ENCODE measurements around the gene CDH4.
A peak's percentile ranks its signal among the peaks of the same experiment; 100 is the strongest.

The CDH4 gene

DNA sequence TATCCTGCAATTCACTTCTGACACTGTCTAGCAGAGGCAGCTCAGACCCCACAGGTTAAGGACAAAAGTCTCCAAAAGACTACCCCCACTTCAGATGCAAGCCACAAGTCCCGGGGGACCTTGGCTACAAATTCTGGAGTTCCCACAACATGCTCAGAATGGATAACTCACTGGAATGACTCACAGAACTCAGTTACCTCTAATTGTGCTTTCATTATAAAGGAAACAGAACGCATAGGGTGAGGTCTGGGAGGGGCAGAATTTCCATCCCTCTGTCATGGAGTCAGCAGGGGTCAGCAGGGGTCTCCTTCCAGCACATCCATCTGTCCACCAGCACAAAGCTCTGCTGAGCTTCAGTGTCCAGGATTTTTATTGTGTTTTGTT lies 184.2 kb downstream of the CDH4 start:
- H3K4me3 ChIP-seq = no peak overlapping the region; the same call in 1 of the 2 replicates
- H3K9me3 ChIP-seq = no peaks in the 10 kb centered on the region
- no peaks in the 10 kb centered on the region for H3K27me3 ChIP-seq (ENCODE audit: low read depth)
- peaks cover 45% of the 10 kb centered on the region for H3K4me1 ChIP-seq
- in situ Hi-C loops (cut with MboI; ENCODE audit: low sequenced_read_pairs) = no loop called here
- H3K36me3 ChIP-seq (replicated peaks) = no peaks in the 10 kb centered on the region
- DNase-seq (ENCODE audit: low spot score in 2 of 2) = peak; percentile 77 to 82

DNA sequence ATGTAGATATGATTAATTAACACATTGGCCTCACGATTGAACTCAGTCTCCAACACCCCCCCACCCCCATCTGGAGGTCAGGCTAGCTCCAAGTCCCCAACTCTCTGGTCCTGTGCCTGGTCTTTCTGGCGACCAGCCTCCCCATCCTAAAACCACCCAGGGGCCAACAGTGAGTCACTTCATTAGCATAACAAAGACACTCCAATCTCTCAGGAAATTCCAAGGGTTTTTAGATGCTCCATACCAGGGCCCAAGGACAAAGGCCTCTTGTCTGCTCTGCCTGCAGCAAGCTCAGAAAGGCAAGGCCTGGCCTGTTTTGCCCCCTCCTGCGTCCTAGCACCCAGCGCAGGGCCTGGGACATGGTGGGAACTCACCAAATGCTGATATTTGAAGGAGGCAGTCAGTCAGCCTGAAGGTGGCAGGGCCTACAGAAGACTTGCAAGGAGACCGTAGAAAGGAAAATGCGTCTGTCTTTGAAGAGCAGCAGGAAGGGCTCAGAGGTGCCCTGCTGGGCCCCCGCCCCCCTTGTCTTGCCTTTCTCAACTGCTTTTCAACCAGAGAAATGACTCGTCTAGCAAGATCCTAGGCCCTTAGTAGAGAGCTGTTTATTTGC lies 184.7 kb downstream of the CDH4 start:
- Histone ChIP-seq H3K4me3 (no peak overlapping the region), H3K27me3 (ENCODE audit: low read depth) (no peaks in the 10 kb centered on the region), H3K9me3 (no peaks in the 10 kb centered on the region), H3K4me1 (peaks cover 45% of the 10 kb centered on the region), H3K36me3 (replicated peaks) (no peaks in the 10 kb centered on the region)
- DNase-seq (ENCODE audit: low spot score in 2 of 2) = peak; percentile 90 to 96
- in situ Hi-C loops (cut with MboI; ENCODE audit: low sequenced_read_pairs) = no loop called here

DNA sequence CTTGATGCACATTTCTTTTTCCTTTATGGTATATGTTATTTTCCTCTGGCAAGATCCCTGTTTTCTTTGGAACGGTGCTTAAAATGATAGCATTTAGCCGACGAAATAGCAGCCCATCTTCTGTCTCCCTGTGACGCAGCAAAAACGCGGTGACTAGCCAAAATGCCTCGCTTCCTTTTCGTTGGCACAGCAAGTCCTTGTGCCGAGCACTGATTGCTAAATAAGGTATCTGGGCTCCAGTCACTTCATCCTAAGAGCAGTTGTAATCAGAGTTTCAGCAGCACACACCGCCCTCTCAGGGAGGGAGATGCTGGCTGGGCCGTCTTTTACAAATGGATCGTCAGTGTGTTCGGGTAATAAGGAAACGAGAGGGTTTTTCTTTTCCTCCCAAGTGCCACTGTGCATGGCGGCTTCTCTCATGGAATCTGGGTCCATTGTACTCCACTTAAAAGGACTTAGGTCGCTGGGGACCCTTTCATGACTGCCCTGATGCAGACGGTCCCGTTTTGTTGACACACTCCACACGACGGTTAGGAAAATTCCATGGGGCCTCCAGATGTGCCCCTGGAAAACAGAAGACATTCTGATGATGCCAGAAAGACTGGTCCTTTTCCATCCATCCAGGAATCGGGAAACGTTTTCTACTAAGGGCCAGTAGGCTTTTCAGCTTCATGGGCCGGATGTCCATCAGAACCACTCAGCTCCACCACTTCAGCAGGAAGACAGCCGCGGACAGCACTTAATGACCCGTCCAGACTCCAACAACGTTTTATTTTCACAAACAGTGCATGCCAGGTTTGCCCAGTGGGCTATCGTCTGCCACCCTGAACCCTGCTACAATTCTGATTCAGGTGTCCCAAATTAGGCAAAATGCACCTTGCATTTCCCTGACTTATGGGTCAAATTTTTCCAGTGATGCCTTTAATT lies 185.5 kb downstream of the CDH4 start:
- in situ Hi-C loops (cut with MboI; ENCODE audit: low sequenced_read_pairs) = no loop called here
- no peak for DNase-seq (ENCODE audit: low spot score in 2 of 2)
- peaks cover 45% of the 10 kb centered on the region for H3K4me1 ChIP-seq
- no peaks in the 10 kb centered on the region for H3K9me3 ChIP-seq
- H3K4me3 ChIP-seq = no peak overlapping the region
- H3K27me3 ChIP-seq (ENCODE audit: low read depth) = no peaks in the 10 kb centered on the region
- no peaks in the 10 kb centered on the region for H3K36me3 ChIP-seq (replicated peaks)

DNA sequence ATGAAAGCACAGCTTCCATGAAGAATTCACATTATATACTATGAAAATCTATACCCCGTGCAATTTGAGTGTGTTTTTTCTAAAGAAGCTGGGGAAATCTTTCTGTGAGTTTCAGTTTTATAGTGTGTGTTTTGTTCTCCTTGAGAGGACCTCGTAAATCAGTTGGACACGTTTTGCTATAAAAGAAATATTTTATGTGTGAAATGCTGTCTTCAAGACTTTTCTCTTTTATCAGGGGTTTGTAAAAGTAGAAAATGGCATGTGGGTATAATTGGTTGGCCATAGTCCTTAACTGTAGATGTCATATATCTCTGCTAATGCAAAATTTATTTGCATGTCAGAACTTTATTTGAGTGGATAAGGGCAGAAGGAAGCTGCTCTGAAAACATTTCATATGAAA lies 186.2 kb downstream of the CDH4 start:
- Histone ChIP-seq H3K27me3 (ENCODE audit: low read depth) (no peaks in the 10 kb centered on the region), H3K9me3 (no peaks in the 10 kb centered on the region), H3K4me1 (peaks cover 43% of the 10 kb centered on the region), H3K36me3 (replicated peaks) (no peaks in the 10 kb centered on the region), H3K4me3 (no peak overlapping the region)
- in situ Hi-C loops (cut with MboI; ENCODE audit: low sequenced_read_pairs) = no loop called here
- peak in 1 of 2 experiments; percentile 40 for DNase-seq (ENCODE audit: low spot score in 2 of 2)

DNA sequence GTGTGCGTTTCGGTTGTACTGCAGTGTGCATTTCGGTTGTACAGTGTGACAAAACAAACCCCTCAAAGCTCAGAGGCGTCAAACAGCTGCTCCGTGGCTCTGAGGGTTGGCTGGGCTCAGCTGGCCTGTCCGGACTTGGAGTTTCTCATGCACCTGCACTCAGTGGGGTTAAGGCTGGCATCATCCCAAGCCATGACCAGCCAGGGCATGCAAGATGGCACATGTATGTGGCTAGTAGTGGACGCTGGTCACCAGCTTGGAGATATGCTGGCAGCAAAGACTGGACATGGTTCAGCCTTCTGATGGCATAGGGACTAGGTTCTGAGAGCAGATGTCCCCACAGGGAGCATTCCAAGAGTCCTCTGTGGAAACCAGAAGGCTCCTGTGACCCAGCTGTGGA lies 187.2 kb downstream of the CDH4 start:
- Histone ChIP-seq H3K36me3 (replicated peaks) (no peaks in the 10 kb centered on the region), H3K27me3 (ENCODE audit: low read depth) (no peaks in the 10 kb centered on the region), H3K4me3 (no peak overlapping the region), H3K4me1 (peaks cover 35% of the 10 kb centered on the region), H3K9me3 (no peaks in the 10 kb centered on the region)
- in situ Hi-C loops (cut with MboI; ENCODE audit: low sequenced_read_pairs) = no loop called here
- no peak for DNase-seq (ENCODE audit: low spot score in 2 of 2)

DNA sequence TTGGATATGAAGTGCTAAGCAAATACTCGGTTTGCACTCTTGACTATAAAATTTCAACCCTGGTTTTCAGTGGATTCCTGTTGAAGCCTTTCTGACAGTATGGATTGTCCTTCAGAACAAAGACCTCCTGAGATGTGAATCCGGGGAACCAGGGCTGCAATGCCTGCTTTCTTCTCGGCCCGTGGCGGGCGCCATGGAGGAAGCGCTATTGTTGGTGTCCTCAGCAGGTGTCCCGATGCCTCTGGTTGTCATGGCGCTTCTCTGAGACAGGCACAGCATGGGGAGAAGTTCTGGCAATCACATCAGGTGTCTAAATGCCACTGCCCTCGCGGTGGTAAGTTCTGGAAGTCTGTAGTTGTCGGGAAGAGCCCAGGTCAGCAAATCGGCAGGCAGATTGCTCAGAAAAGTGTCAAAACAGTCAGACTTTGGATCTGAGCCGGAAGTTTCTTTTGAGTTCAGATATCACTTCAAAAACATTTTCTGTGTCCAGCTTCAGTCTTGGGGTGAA lies 188.5 kb downstream of the CDH4 start:
- Histone ChIP-seq H3K4me1 (peaks cover 22% of the 10 kb centered on the region), H3K4me3 (no peak overlapping the region), H3K9me3 (no peaks in the 10 kb centered on the region), H3K36me3 (replicated peaks) (no peaks in the 10 kb centered on the region), H3K27me3 (ENCODE audit: low read depth) (no peaks in the 10 kb centered on the region)
- DNase-seq (ENCODE audit: low spot score in 2 of 2) = no peak
- in situ Hi-C loops (cut with MboI; ENCODE audit: low sequenced_read_pairs) = no loop called here

DNA sequence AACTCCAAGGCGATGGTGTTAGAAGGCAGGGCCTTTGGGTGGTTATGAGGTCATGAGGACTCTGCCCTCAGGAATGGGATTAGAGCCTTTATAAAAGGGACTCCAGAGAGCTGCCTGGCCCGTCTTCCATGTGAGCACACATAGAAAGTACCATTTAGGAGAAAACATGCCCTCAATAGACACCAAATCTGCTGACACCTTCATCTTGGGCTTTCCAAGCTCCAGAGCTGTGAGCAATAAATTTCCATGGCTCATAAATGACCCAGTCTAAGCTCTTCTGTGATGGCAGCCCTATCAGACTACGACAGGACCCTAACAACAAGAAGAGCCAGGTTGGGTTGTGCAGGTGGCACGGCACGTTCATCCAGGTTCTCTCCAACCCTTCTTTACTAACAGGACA lies 189.5 kb downstream of the CDH4 start:
- H3K4me1 ChIP-seq = peaks cover 14% of the 10 kb centered on the region
- DNase-seq (ENCODE audit: low spot score in 2 of 2) = no peak
- H3K4me3 ChIP-seq = no peak overlapping the region
- H3K27me3 ChIP-seq (ENCODE audit: low read depth) = no peaks in the 10 kb centered on the region
- in situ Hi-C loops (cut with MboI; ENCODE audit: low sequenced_read_pairs) = no loop called here
- no peaks in the 10 kb centered on the region for H3K9me3 ChIP-seq
- no peaks in the 10 kb centered on the region for H3K36me3 ChIP-seq (replicated peaks)

DNA sequence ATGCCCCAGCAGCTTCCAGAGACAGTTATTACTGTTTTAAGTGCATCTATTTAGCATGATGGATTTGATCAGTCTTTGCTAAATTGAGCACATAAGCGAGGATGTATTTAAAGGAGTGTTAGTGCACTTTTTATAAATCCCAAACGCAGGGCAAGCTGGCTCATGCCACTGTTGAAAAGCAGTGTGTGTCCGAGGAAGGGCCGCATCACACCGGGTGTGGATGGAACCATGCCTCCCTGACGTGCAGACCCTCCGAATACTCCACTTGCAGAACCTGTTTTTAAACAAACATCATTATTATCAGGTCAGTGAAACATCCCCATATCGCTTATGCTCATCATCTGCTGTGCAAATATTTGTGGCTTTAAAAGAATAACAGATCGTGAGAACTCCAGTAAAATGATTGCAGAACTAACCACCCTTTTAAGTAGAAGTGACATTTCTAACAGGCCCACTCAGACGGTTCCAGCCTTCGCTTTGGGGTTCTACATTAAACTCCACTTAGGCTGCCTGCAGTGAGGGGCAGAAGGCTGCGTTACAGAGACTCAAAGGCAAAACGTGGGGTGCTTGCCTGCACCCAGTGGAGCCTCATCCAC lies 190.1 kb downstream of the CDH4 start:
- Histone ChIP-seq H3K4me3 (no peak overlapping the region), H3K36me3 (replicated peaks) (no peaks in the 10 kb centered on the region), H3K4me1 (peaks cover 11% of the 10 kb centered on the region), H3K27me3 (ENCODE audit: low read depth) (no peaks in the 10 kb centered on the region), H3K9me3 (no peaks in the 10 kb centered on the region)
- in situ Hi-C loops (cut with MboI; ENCODE audit: low sequenced_read_pairs) = no loop called here
- DNase-seq (ENCODE audit: low spot score in 2 of 2) = no peak

DNA sequence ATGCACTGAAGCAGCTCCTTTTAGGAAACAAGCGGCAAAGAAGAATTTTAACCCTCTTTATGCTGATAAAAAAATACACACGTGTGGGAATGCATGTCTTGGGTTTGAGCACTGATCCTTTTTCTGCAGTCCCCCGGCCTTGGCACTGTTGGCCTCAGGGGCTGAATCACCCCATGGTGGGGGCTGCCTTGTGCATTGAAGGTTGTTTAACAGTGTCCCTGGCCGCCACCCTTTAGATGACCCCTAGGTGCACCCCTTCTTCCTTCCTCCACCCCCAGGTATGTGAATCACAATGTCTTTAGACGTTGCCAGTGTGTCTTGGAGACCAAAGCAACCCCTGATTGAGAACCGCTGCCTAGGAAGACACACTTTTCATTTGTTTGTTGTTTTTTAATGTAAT lies 190.7 kb downstream of the CDH4 start:
- peaks cover 5% of the 10 kb centered on the region for H3K4me1 ChIP-seq
- in situ Hi-C loops (cut with MboI; ENCODE audit: low sequenced_read_pairs) = no loop called here
- H3K4me3 ChIP-seq = no peak overlapping the region
- no peaks in the 10 kb centered on the region for H3K9me3 ChIP-seq
- H3K36me3 ChIP-seq (replicated peaks) = no peaks in the 10 kb centered on the region
- no peak for DNase-seq (ENCODE audit: low spot score in 2 of 2)
- H3K27me3 ChIP-seq (ENCODE audit: low read depth) = no peaks in the 10 kb centered on the region

DNA sequence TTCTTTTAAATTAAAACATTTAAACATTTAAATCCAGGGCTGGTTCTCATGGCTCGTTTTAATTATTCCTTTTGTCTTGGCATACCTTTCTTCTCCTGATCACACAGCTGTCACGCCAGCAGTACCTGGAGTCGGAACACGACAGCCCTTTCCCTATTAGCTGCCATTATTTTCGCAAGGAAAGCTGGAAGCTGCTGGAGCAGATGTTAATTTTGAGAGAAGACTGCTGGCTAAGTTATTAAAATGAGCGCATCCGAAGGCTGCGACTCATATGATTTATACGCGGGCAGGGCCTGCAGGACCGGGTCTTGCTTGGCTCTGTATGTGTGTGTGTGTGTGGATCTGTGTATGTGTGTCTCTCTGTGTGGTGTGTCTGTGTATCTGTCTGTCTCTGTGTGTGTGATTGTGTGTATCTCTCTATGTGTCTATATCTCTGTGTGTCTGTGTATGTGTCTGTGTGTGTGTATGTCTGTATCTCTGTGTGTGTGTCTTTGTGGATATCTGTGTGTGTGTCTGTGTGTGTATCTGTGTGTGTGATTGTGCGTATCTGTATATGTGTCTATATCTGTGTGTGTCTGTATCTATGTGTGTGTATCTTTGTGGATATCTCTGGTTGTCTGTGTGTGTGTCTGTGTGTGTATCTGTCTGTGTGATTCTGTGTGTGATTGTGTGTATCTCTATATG lies 191.5 kb downstream of the CDH4 start:
- no peaks in the 10 kb centered on the region for H3K4me1 ChIP-seq
- in situ Hi-C loops (cut with MboI; ENCODE audit: low sequenced_read_pairs) = no loop called here

DNA sequence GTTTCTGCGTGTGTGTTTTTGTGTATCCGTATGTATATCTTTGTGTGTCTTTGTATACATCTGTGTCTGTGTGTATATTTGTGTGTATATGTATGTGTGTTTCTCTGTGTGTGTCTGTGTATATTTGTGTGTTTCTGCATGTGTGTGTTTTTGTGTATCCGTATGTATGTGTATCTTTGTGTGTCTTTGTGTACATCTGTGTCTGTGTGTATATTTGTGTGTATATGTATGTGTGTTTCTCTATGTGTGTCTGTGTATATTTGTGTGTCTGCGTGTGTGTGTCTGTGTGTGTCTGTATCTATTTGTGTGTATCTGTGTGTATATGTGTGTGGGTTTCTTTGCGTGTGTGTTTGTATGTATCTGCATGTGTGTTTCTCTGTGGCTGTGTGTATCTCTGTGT lies 192.6 kb downstream of the CDH4 start:
- no peaks in the 10 kb centered on the region for H3K4me1 ChIP-seq
- in situ Hi-C loops (cut with MboI; ENCODE audit: low sequenced_read_pairs) = no loop called here

More for the DNA sequence above, 191.5 kb downstream of the CDH4 start:
- Histone ChIP-seq H3K9me3 (no peaks in the 10 kb centered on the region), H3K4me3 (no peak overlapping the region), H3K36me3 (replicated peaks) (no peaks in the 10 kb centered on the region), H3K27me3 (ENCODE audit: low read depth) (no peaks in the 10 kb centered on the region)
- no peak for DNase-seq (ENCODE audit: low spot score in 2 of 2)

DNA sequence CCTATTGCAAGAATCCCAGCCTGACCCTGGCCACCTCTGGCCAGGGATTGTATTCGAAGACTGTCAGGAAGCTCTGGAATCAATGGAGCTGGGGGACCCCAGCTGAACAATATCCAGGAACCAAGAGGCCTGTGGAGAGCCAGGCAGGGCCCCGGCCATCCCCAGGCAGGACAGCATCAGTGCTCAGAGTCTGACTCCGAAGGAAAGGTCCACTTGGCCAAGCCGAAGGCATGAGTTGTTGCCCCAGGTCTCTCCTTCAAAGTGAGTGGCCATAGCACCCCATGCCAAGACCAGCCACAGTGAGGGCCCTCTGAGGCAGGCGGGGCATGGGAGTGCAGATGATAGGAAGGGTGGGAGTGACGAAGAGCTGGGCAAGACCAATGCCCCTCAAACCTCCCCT lies 193.1 kb downstream of the CDH4 start:
- no peaks in the 10 kb centered on the region for H3K36me3 ChIP-seq (replicated peaks)
- no peak overlapping the region for H3K4me3 ChIP-seq
- no peaks in the 10 kb centered on the region for H3K27me3 ChIP-seq (ENCODE audit: low read depth)
- in situ Hi-C loops (cut with MboI; ENCODE audit: low sequenced_read_pairs) = no loop called here
- no peak for DNase-seq (ENCODE audit: low spot score in 2 of 2)
- no peaks in the 10 kb centered on the region for H3K4me1 ChIP-seq
- no peaks in the 10 kb centered on the region for H3K9me3 ChIP-seq

More for the DNA sequence above, 192.6 kb downstream of the CDH4 start:
- no peak overlapping the region for H3K4me3 ChIP-seq
- DNase-seq (ENCODE audit: low spot score in 2 of 2) = no peak
- H3K36me3 ChIP-seq (replicated peaks) = no peaks in the 10 kb centered on the region
- no peaks in the 10 kb centered on the region for H3K27me3 ChIP-seq (ENCODE audit: low read depth)
- no peaks in the 10 kb centered on the region for H3K9me3 ChIP-seq

DNA sequence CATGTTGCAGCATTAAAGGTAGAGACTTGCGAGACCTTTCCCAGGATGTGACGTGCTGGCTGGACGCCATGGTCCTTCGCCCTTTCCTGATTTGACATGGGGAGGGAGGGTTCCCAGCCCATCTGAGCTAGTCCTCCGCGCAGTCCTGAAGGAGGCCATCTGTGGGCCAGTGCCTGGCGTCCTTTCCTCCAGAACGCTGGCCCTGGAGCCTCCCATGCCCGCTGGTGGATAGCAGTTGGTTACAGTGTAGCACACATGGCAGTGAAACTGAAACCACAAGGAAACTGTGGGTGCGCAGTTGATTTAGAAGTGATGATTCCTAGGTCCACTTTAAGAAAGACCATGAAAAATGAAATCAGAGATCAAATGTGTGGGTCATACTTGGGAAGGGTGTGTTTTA lies 193.7 kb downstream of the CDH4 start:
- Histone ChIP-seq H3K36me3 (replicated peaks) (no peaks in the 10 kb centered on the region), H3K4me3 (no peak overlapping the region), H3K9me3 (no peaks in the 10 kb centered on the region), H3K4me1 (no peaks in the 10 kb centered on the region), H3K27me3 (ENCODE audit: low read depth) (no peaks in the 10 kb centered on the region)
- in situ Hi-C loops (cut with MboI; ENCODE audit: low sequenced_read_pairs) = no loop called here
- no peak for DNase-seq (ENCODE audit: low spot score in 2 of 2)

Data from HAP-1 (cell line).